Prostate gland (tissue), 2 donors: Measurements from ENCODE around the gene TGFBR3L.

Experiments used
- POLR2A ChIP-seq: fragments of 450-650 bp; IDR thresholded peaks from one replicate; pipeline ENCODE4 v1.6.1; 2016; ENCODE audit warnings: antibody characterized with exemption, mild to moderate bottlenecking
- POLR2AphosphoS5 ChIP-seq: sonication (generic); formaldehyde crosslinking; IDR thresholded peaks from one replicate; pipeline ENCODE4 v1.6.1; 2017; ENCODE audit warnings: antibody characterized with exemption
- TF ChIP-seq, protein P1 (sequence below), 4 experiments: fragments of 200-600 bp in 2 of 4; fragments of 450-650 bp in 2 of 4; sonication (generic) in 2 of 4; IDR thresholded peaks; 1 replicate in 3 of 4; 2 replicates in 1 of 4; pipeline ENCODE4 v1.5.1; 2016 to 2019; ENCODE audit warnings: antibody characterized with exemption in 4 of 4, mild to moderate bottlenecking in 2 of 4, moderate library complexity in 2 of 4

GRCh38 chr19:7921967-7922835, 7.6 kb downstream of the TGFBR3L start:
- TF ChIP-seq, protein P1, sequence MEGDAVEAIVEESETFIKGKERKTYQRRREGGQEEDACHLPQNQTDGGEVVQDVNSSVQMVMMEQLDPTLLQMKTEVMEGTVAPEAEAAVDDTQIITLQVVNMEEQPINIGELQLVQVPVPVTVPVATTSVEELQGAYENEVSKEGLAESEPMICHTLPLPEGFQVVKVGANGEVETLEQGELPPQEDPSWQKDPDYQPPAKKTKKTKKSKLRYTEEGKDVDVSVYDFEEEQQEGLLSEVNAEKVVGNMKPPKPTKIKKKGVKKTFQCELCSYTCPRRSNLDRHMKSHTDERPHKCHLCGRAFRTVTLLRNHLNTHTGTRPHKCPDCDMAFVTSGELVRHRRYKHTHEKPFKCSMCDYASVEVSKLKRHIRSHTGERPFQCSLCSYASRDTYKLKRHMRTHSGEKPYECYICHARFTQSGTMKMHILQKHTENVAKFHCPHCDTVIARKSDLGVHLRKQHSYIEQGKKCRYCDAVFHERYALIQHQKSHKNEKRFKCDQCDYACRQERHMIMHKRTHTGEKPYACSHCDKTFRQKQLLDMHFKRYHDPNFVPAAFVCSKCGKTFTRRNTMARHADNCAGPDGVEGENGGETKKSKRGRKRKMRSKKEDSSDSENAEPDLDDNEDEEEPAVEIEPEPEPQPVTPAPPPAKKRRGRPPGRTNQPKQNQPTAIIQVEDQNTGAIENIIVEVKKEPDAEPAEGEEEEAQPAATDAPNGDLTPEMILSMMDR (IDR thresholded peaks at IDR 0.05), result no peak
- no peak for TF ChIP-seq POLR2AphosphoS5
- no peak for TF ChIP-seq POLR2A
